Panc1 (cell line): ENCODE measurements around the gene FER1L5.

Experiments
- CTCF ChIP-seq: fragments of 450-650 bp; IDR thresholded peaks from 2 replicates; pipeline ENCODE4 v1.5.1; 2017; ENCODE audit warnings: mild to moderate bottlenecking
- POLR2AphosphoS5 ChIP-seq: IDR thresholded peaks from 2 replicates; pipeline ENCODE4 v1.6.1; 2012; ENCODE audit warnings: mild to moderate bottlenecking, low read depth, low read length, moderate library complexity

- TF ChIP-seq CTCF, result no peak
- TF ChIP-seq POLR2AphosphoS5, result no peak
Observed at GRCh38 chr2:96594282-96594681, 48.3 kb upstream of the FER1L5 start.
